ENCODE results near the gene WFIKKN1. TPM values are rescaled to one million over a fixed set of nuclear protein-coding genes. Genes with fewer than 3 reads are reported as not detected.

WFIKKN1 gene
- total and polyA plus RNA-seq, 2 of the 4 experiments (the other 2 are of a cell fraction), result 0.10 TPM; not detected in 1

DNA sequence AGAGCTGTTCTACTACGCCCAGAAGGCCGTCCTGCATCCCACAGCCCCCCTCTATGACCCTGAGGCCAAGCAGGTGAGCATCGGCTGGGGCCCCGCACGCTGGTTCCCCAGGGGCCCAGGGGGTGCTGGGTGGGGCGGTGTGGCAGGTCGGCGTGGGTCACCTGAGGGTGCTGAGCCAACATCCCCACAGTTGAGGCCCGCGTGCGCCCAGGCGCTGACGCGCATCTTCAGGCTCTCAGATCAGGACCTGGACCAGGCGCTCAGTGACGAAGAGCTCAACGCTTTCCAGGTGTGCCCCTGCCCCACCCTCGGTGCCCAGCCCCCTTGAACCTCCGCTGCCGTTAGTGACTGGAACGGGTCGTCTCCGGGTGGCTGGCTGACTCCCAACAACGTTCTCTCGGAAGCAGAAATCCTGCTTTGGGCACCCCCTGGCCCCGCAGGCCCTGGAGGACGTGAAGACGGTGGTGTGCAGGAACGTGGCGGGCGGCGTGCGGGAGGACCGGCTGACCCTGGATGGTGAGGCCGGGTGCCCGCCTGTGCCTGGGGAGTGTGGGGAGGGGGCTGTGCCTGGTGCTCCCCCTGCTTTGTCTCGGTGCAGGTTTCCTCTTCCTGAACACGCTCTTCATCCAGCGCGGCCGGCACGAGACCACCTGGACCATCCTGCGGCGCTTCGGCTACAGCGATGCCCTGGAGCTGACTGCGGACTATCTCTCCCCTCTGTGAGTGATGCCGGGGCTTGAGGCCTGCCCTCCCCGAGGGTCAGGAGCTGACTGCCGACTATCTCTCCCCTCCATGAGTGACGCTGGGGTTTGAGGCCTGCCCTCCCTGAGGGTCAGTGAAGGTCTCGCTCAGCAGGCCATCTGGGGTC lies 39.9 kb downstream of the WFIKKN1 start:
- Histone ChIP-seq H3K14ac (replicated peaks; ENCODE audit: low read depth, low read length) (no peak overlapping the region), H3K4ac (ENCODE audit: low read depth, low read length) (no peak overlapping the region), H3K4me3 (ENCODE audit: insufficient read depth, low read depth, low read length) (no peak overlapping the region), H3K27ac (ENCODE audit: insufficient read depth, low read length) (no peak overlapping the region), H3K27me3 (ENCODE audit: control insufficient read depth, insufficient read depth, low read length) (no peaks in the 10 kb centered on the region), H4K5ac (ENCODE audit: low read depth, low read length) (no peak overlapping the region), H3K18ac (ENCODE audit: low read depth, low read length) (no peak overlapping the region), H3K79me1 (ENCODE audit: low read depth in 1 of 2, low read length in 2 of 2) (peaks cover 0 to 37% of the 10 kb centered on the region in 2 experiments; a peak in 1 of 4 replicates), H3K4me1 (ENCODE audit: control insufficient read depth, insufficient read depth, low read length) (peaks cover 13% of the 10 kb centered on the region), H2BK120ac (ENCODE audit: low read depth, low read length) (no peak overlapping the region), H2BK15ac (ENCODE audit: low read depth, low read length) (no peak overlapping the region), H4K8ac (ENCODE audit: low read depth in 2 of 2, low read length in 2 of 2) (no peak overlapping the region), H4K91ac (ENCODE audit: insufficient read depth, low read depth, low read length) (no peak overlapping the region), H3K36me3 (ENCODE audit: control insufficient read depth, insufficient read depth, low read length) (peaks cover 47% of the 10 kb centered on the region), H3K4me2 (ENCODE audit: low read depth, low read length) (no peak overlapping the region), H3K9me1 (ENCODE audit: insufficient read depth, low read length) (peaks cover 6% of the 10 kb centered on the region), H2BK5ac (ENCODE audit: low read depth, low read length, poor library complexity, severe bottlenecking) (no peak overlapping the region), H4K20me1 (ENCODE audit: insufficient read depth, low read length) (peaks cover 27% of the 10 kb centered on the region), H2BK20ac (ENCODE audit: low read depth, low read length) (no peak overlapping the region), H3K9me3 (ENCODE audit: control insufficient read depth, insufficient read depth, low read length) (no peaks in the 10 kb centered on the region), H3K23ac (ENCODE audit: low read depth, low read length) (no peak overlapping the region), H3K56ac (ENCODE audit: extremely low read depth, insufficient read depth, low read length) (no peak overlapping the region), H2AK5ac (ENCODE audit: low read depth, low read length) (no peak overlapping the region), H3K9ac (ENCODE audit: low read depth, low read length) (no peak overlapping the region), H2AFZ (replicated peaks; ENCODE audit: low read length, poor library complexity) (no peak overlapping the region), H2AK9ac (replicated peaks; ENCODE audit: low read depth, low read length, poor library complexity) (peak overlapping the region; percentile 78)
- CTCF ChIA-PET, result no interaction called here
- no peak for ATAC-seq (ENCODE audit: low read depth)
- dilution Hi-C loops (cut with HindIII; ENCODE audit: low sequenced_read_pairs, unreplicated experiment), result no loop called here
- TF ChIP-seq POLR2A (IDR thresholded peaks at IDR 0.05; ENCODE audit: low read depth, low read length) (no peak), BHLHE40 (IDR thresholded peaks at IDR 0.05; ENCODE audit: low read depth, low read length) (no peak), FOS (IDR thresholded peaks at IDR 0.05; ENCODE audit: low read depth, low read length) (no peak), MAFK (IDR thresholded peaks at IDR 0.05; ENCODE audit: low read depth, low read length) (no peak), CEBPB (IDR thresholded peaks at IDR 0.05; ENCODE audit: low read depth, low read length) (no peak), RCOR1 (IDR thresholded peaks at IDR 0.05; ENCODE audit: insufficient replicate concordance, low read length) (no peak)
- DNase-seq, result no peak
- BruUV-seq (replicated peaks), result no TSS peak
- in situ Hi-C loops (cut with MboI; ENCODE audit: low sequenced_read_pairs), result no loop called here
- intact Hi-C loops (cut with micrococcal nuclease), result no loop called here
- POLR2A ChIA-PET (ENCODE audit: unreplicated experiment), result no interaction called here
- WGBS, 2 experiments (ENCODE audit: extremely low coverage in 2 of 2, insufficient read length in 1 of 2), result 93% methylated on average over 31 of the region's 52 CpGs; no CpG with 5 or more reads in 1 of the 2 experiments
